HFF-Myc (cell line): ENCODE data around the gene JAZF1.
A peak's percentile ranks its signal among the peaks of the same experiment; 100 is the strongest.

Source experiments
- DNase-seq: peaks from one replicate; pipeline ENCODE4 v3.0.0-alpha.2; 2011; ENCODE audit warnings: low read depth; ENCODE audit errors: extremely low read depth
- H3K4me3 ChIP-seq: replicated peaks from 2 replicates; pipeline ENCODE4 v1.5.1; 2011; ENCODE audit warnings: low read depth, mild to moderate bottlenecking, control low read depth, low read length
- TF ChIP-seq, protein P1 (sequence below): IDR thresholded peaks from 2 replicates; pipeline ENCODE4 v1.5.1; 2012; ENCODE audit warnings: mild to moderate bottlenecking, low read depth, low read length, control low read depth; ENCODE audit errors: missing control alignments

JAZF1 gene

GRCh38 chr7:28107960-28108359 is 72.6 kb downstream of the JAZF1 start:
- TF ChIP-seq, protein P1, sequence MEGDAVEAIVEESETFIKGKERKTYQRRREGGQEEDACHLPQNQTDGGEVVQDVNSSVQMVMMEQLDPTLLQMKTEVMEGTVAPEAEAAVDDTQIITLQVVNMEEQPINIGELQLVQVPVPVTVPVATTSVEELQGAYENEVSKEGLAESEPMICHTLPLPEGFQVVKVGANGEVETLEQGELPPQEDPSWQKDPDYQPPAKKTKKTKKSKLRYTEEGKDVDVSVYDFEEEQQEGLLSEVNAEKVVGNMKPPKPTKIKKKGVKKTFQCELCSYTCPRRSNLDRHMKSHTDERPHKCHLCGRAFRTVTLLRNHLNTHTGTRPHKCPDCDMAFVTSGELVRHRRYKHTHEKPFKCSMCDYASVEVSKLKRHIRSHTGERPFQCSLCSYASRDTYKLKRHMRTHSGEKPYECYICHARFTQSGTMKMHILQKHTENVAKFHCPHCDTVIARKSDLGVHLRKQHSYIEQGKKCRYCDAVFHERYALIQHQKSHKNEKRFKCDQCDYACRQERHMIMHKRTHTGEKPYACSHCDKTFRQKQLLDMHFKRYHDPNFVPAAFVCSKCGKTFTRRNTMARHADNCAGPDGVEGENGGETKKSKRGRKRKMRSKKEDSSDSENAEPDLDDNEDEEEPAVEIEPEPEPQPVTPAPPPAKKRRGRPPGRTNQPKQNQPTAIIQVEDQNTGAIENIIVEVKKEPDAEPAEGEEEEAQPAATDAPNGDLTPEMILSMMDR, result no peak
- DNase-seq, result no peak

DNA sequence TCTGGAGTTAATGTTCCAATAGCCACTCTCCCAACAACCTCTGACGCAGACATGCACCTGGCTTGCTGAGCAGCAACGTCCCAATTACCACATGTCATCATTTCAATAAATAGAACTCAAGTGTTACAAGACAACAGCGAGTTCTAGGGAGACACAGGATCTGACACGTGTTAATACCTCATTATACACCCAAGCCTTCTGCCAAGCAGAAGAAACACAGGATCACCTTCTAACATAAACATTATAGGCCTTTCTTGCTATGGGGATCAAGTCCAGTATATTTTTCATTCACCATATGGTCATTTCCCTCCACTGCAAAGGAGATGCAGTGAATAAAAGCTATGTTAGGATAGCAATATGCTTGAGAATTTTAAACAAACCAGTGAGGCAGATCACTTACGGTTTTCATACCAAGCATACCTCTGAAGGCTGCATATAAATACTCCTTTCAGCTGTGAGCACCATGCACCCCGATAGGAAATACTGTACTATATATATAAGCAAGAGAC is 74.2 kb downstream of the JAZF1 start:
- DNase-seq, result no peak
- H3K4me3 ChIP-seq, result no peak overlapping the region
- TF ChIP-seq, protein P1, result no peak

More at GRCh38 chr7:28107960-28108359, 72.6 kb downstream of the JAZF1 start:
- H3K4me3 ChIP-seq, result no peak overlapping the region

DNA sequence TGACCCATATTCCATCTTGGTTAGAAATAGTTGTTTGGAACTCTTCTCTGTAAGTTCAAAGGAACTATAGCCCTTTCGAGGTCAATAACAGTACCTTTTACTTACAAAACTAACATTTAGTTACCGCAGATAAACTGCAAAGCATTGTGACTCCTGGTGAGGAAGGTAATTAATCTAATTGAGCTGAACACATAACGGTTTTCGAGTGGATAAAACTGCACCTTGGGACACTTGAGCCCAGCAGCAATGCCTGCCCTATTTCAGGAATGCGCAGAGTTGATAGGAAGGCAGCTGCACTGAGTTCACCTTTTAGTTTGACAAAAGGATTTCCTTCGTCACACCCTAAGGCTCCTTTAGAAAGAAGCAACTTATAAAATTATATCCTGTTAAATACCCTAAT is 75.4 kb downstream of the JAZF1 start:
- no peak overlapping the region for H3K4me3 ChIP-seq
- TF ChIP-seq, protein P1, result no peak
- DNase-seq, result no peak

DNA sequence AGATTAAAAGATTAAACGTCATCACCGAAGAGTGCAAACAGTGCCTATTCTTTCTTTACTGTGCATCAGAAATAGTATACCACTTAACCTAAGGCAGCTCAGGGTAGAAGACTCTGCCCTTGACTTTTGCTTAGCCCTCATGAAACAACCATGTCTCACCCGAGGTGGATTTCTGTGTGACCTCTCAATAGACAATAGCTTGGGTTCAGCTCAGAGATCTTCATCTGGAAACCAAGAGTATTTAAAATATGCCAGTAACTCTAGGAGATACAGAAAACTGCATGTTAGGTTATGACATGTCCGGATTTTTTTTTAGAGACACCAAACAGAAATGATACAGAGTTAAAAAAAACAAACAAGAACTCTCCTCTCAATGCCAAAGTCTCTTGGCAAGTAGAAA is 75.8 kb downstream of the JAZF1 start:
- TF ChIP-seq, protein P1, result no peak
- DNase-seq, result no peak

GRCh38 chr7:28104041-28104541 is 76.5 kb downstream of the JAZF1 start:
- DNase-seq, result no peak
- no peak overlapping the region for H3K4me3 ChIP-seq
- TF ChIP-seq, protein P1, result no peak

More for the DNA sequence above, 75.8 kb downstream of the JAZF1 start:
- no peak overlapping the region for H3K4me3 ChIP-seq

- TF ChIP-seq, protein P1, result no peak
- no peak overlapping the region for H3K4me3 ChIP-seq
- DNase-seq, result no peak
Observed at GRCh38 chr7:28102797-28103196, 77.8 kb downstream of the JAZF1 start.

- H3K4me3 ChIP-seq, result no peak overlapping the region
- TF ChIP-seq, protein P1, result peak; percentile 79
- peak; percentile 60 for DNase-seq
Observed at GRCh38 chr7:28096713-28097112, 83.9 kb downstream of the JAZF1 start.
